HG03280 (cell line): ENCODE measurements around the gene NLRP6.
"Not testable (repeated sequence)": the region's sequence is repeated elsewhere in the genome, so short reads cannot be mapped to it uniquely, and the experiment has no call there.

Source experiments
- ATAC-seq: cut with Tn5 transposase; IDR thresholded peaks from one replicate; pipeline ENCODE4 v1.9.1; 2021; ENCODE audit warnings: mild to moderate bottlenecking, moderate library complexity; ENCODE audit not compliant: unreplicated experiment

Gene NLRP6

GRCh38 chr11:306645-307371, 28.6 kb downstream of the NLRP6 start:
- ATAC-seq, result no peak

GRCh38 chr11:307766-308708, 29.8 kb downstream of the NLRP6 start, which contains the start of gene IFITM2:
TSS of gene IFITM2 (plus strand) at chr11:307816. CDS start at chr11:308193, 377 bp downstream.
- not testable (repeated sequence) for ATAC-seq

- ATAC-seq, result not testable (repeated sequence)
Measured at GRCh38 chr11:308740-309665, 30.8 kb downstream of the NLRP6 start.

- ATAC-seq, result not testable (repeated sequence)
Measured at GRCh38 chr11:309979-310572, 31.9 kb downstream of the NLRP6 start.

- ATAC-seq, result peak; percentile 37
Measured at GRCh38 chr11:311013-311748, 33.0 kb downstream of the NLRP6 start.

- ATAC-seq, result no peak
Measured at GRCh38 chr11:312092-312816, 34.0 kb downstream of the NLRP6 start.

- no peak for ATAC-seq
Measured at GRCh38 chr11:313304-313786, 35.1 kb downstream of the NLRP6 start.

GRCh38 chr11:313787-314553, 35.8 kb downstream of the NLRP6 start, which contains the start of gene IFITM1:
TSS of gene IFITM1 (plus strand) at chr11:314040. CDS start at chr11:314171, 131 bp downstream.
- ATAC-seq, result peak; percentile 30

- ATAC-seq, result not testable (repeated sequence)
Measured at GRCh38 chr11:314554-314875, 36.3 kb downstream of the NLRP6 start.

GRCh38 chr11:315051-315481, 36.9 kb downstream of the NLRP6 start:
- ATAC-seq, result no peak

GRCh38 chr11:315516-315994, 37.3 kb downstream of the NLRP6 start:
- no peak for ATAC-seq

GRCh38 chr11:316031-316701, 38.0 kb downstream of the NLRP6 start:
- ATAC-seq, result no peak

- no peak for ATAC-seq
Measured at GRCh38 chr11:316891-317301, 38.7 kb downstream of the NLRP6 start.

GRCh38 chr11:317668-318404, 39.6 kb downstream of the NLRP6 start:
- peak; percentile 7 for ATAC-seq

- peak; percentile 52 for ATAC-seq
Measured at GRCh38 chr11:318405-319120, 40.4 kb downstream of the NLRP6 start.
